K562 (cell line): ENCODE results near the gene ZW10. TPM values are rescaled to one million over a fixed set of nuclear protein-coding genes. Genes with fewer than 3 reads are reported as not detected.

Experiments used
- ATF6 ChIP-seq: sonication (generic); formaldehyde crosslinking; IDR thresholded peaks from 2 replicates; pipeline ENCODE4 v1.4.0; 2020; ENCODE audit warnings: mild to moderate bottlenecking, missing genetic modification reagents
- CSDE1 ChIP-seq, 2 experiments: fragments of 450-650 bp; IDR thresholded peaks; 2 replicates each; pipeline ENCODE4 v1.6.1; 2016; ENCODE audit warnings: mild to moderate bottlenecking in 1 of 2
- GABPB1 ChIP-seq: sonication (generic); formaldehyde crosslinking; IDR thresholded peaks from 2 replicates; pipeline ENCODE4 v1.8.0; 2022; ENCODE audit warnings: mild to moderate bottlenecking, missing genetic modification reagents
- HIVEP1 ChIP-seq: fragments of 250-450 bp; sonication (Bioruptor Pico); IDR thresholded peaks from 2 replicates; pipeline ENCODE4 v1.4.0; 2020; ENCODE audit warnings: mild to moderate bottlenecking
- MYNN ChIP-seq, 2 experiments: sonication (generic); formaldehyde crosslinking in 1 of 2; IDR thresholded peaks; 2 replicates each; pipeline versions ENCODE4 v1.5.0 to v1.6.1; 2016 to 2020; ENCODE audit warnings: antibody characterized with exemption in 1 of 2, missing genetic modification reagents in 1 of 2
- NCOA2 ChIP-seq, 2 experiments: fragments of 450-650 bp; IDR thresholded peaks; 2 replicates each; pipeline ENCODE4 v1.6.1; 2018; ENCODE audit warnings: mild to moderate bottlenecking in 2 of 2, moderate library complexity in 1 of 2; ENCODE audit not compliant: partially characterized antibody in 2 of 2
- PCBP1 ChIP-seq: fragments of 200-400 bp; formaldehyde crosslinking; IDR thresholded peaks from 2 replicates; pipeline ENCODE4 v1.6.1; 2018; ENCODE audit warnings: mild to moderate bottlenecking, low read depth, low read length; ENCODE audit not compliant: poor library complexity, severe bottlenecking
- PCBP2 ChIP-seq: fragments of 200-400 bp; formaldehyde crosslinking; IDR thresholded peaks from 2 replicates; pipeline ENCODE4 v1.6.1; 2018; ENCODE audit warnings: low read length, low read depth, mild to moderate bottlenecking, moderate library complexity; ENCODE audit not compliant: poor library complexity, severe bottlenecking
- POLR2AphosphoS2 ChIP-seq: IDR thresholded peaks from 2 replicates; pipeline ENCODE4 v1.6.1; 2012; ENCODE audit warnings: low read length, improper control_type of control experiment
- SIRT6 ChIP-seq: IDR thresholded peaks from one replicate; pipeline ENCODE4 v1.6.1; 2012; ENCODE audit warnings: low read depth, mild to moderate bottlenecking, control low read depth, inconsistent platforms, low read length, moderate library complexity
- SMC3 ChIP-seq: conservative IDR thresholded peaks from 2 replicates; pipeline ENCODE4 v1.6.1; 2011; ENCODE audit warnings: low read depth, low read length, improper control_type of control experiment; ENCODE audit not compliant: insufficient read depth
- TAF1 ChIP-seq: IDR thresholded peaks from 2 replicates; pipeline ENCODE4 v1.6.1; 2011; ENCODE audit warnings: mild to moderate bottlenecking, low read length, moderate library complexity; ENCODE audit not compliant: insufficient read depth, control insufficient read depth, severe bottlenecking; ENCODE audit errors: extremely low read depth
- TFAP4 ChIP-seq: sonication (generic); formaldehyde crosslinking; IDR thresholded peaks from 2 replicates; pipeline ENCODE4 v1.8.0; 2022; ENCODE audit warnings: missing genetic modification reagents, mild to moderate bottlenecking, moderate library complexity, borderline replicate concordance
- ZBTB5 ChIP-seq: fragments of 450-650 bp; IDR thresholded peaks from 2 replicates; pipeline ENCODE4 v1.6.1; 2017; ENCODE audit warnings: antibody characterized with exemption
- ZNF57 ChIP-seq: fragments of 450-650 bp; formaldehyde crosslinking; IDR thresholded peaks from 2 replicates; pipeline ENCODE4 v1.4.0; 2020; ENCODE audit warnings: mild to moderate bottlenecking, moderate library complexity
- ZSCAN32 ChIP-seq: fragments of 450-650 bp; formaldehyde crosslinking; IDR thresholded peaks from 2 replicates; pipeline ENCODE4 v1.4.0; 2020; ENCODE audit warnings: mild to moderate bottlenecking, moderate library complexity
- polyA plus RNA-seq, 8 experiments: library from polyadenylated mRNA; depleted of rRNA in 4 of 8; stranded (reverse) in 5 of 8; unstranded in 3 of 8; fragments of >200 nt; fragmentation: Nextera tagmentation in 2 of 8; fragmentation: Illumina TruSeq in 1 of 8; extraction: Ambion mirVana in 2 of 8; extraction: Trizol in 1 of 8; gene quantifications; 2 replicates each; pipeline versions ENCODE4 v1.2.1 to v1.2.3, GENCODE V29; 2011 to 2014; ENCODE audit warnings: inconsistent platforms in 1 of 8, missing spikeins in 1 of 8
- total RNA-seq, 7 experiments: library from RNA; depleted of rRNA in 6 of 7; stranded (reverse); fragments of >200 nt in 6 of 7; fragmentation: Illumina TruSeq in 2 of 7; extraction: Trizol in 2 of 7; gene quantifications; 2 replicates each; pipeline versions ENCODE4 v1.2.1 to v1.2.3, GENCODE V29; 2011 to 2021; ENCODE audit warnings: low replicate concordance in 1 of 7
- TF ChIP-seq, protein P1 (sequence below): fragments of 450-650 bp; IDR thresholded peaks from 2 replicates; pipeline ENCODE4 v1.7.0; 2016; ENCODE audit warnings: borderline replicate concordance

Gene ZW10
- total and polyA plus RNA-seq, 9 of the 15 experiments (the other 6 are each of a cell fraction or from before 2014, with no cell fraction given), result 9.4 to 37.7 (median 25.0) TPM

DNA sequence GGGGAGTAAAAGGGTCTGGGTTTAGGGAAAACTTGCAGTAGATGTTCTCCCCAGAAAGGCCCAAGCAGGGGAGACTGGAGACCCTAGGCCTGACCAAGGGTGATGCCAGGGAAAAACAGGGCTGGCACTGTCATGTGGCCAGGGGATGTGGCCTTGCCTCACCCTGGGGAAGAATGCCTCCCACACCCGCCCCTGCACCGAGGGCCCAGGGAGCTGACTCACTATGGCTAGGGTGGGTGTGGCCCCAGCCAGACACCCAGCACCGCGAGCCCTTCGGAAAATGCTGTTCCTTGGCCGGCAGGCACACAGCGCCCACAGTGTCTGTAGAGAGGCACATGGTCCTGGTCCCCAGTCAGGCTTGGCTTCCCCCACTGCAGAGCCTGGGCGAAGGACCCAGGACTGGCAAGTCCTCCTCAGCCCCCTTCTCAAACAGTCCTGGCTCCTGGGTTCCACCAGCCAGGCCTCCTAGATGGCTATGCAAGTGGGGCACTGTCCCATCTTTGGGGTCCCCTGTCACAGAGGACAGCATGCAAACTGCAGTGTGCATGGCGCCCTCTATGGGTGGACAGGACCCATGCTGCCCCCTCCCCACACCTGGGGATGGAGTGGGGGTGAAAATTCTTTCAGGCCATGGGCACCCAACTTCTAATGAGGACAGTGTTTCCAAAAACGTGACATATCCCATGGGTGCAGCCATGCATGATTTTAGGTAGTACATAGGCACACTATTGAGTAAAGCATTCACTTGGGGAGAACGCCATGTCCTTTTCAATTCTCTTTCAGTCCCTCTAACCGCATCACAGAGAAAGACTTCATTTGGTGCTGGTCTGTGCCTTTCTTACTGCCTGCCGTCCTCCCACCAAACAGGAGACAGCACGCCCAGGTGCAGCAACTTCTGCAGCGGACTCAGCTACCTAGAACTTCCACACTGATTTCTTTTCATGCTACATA is 82.6 kb downstream of the ZW10 start (continued):
- TF ChIP-seq SMC3 (peak; percentile 19; the same call in 1 of the 2 replicates), PCBP1 (no peak), NCOA2 (IDR thresholded peaks at IDR 0.05; ENCODE audit: partially characterized antibody in 2 of 2) (no peak), ZBTB5 (no peak), PCBP2 (no peak), HIVEP1 (CRISPR knock-in tag) (peak; percentile 38; the same call in 1 of the 2 replicates), ATF6 (0 out of 2 replicates have a peak, but pooled peaks have one; percentile 35), POLR2AphosphoS2 (no peak), TAF1 (peak; percentile 26), ZNF57 (CRISPR knock-in tag) (0 out of 2 replicates have a peak, but pooled peaks have one; percentile 63), ZSCAN32 (no peak), TFAP4 (CRISPR knock-in tag) (peak; percentile 80; the same call in 1 of the 2 replicates), MYNN (IDR thresholded peaks at IDR 0.05) (peak; percentile 91), MYNN (CRISPR knock-in tag; IDR thresholded peaks at IDR 0.05) (no peak), SIRT6 (no peak), GABPB1 (CRISPR knock-in tag) (peak; percentile 47; the same call in 1 of the 2 replicates), CSDE1 (IDR thresholded peaks at IDR 0.05) (no peak)
- TF ChIP-seq, protein P1, sequence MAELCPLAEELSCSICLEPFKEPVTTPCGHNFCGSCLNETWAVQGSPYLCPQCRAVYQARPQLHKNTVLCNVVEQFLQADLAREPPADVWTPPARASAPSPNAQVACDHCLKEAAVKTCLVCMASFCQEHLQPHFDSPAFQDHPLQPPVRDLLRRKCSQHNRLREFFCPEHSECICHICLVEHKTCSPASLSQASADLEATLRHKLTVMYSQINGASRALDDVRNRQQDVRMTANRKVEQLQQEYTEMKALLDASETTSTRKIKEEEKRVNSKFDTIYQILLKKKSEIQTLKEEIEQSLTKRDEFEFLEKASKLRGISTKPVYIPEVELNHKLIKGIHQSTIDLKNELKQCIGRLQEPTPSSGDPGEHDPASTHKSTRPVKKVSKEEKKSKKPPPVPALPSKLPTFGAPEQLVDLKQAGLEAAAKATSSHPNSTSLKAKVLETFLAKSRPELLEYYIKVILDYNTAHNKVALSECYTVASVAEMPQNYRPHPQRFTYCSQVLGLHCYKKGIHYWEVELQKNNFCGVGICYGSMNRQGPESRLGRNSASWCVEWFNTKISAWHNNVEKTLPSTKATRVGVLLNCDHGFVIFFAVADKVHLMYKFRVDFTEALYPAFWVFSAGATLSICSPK, result no peak
